OCI-LY1 (cell line): ENCODE results near the gene CDK5RAP3.

Experiments
- H2AFZ ChIP-seq: fragments of 200-600 bp; sonication (generic), shearing (Covaris generic); 2 replicates; pipeline ENCODE4 v1.6.0; 2014; ENCODE audit warnings: antibody characterized with exemption, mild to moderate bottlenecking, low read length
- H3F3A ChIP-seq: fragments of 200-600 bp; sonication (generic), shearing (Covaris generic); 2 replicates; pipeline ENCODE4 v1.6.0; 2014; ENCODE audit warnings: mild to moderate bottlenecking, antibody characterized with exemption, low read length, moderate library complexity; ENCODE audit not compliant: insufficient read depth
- H3K27ac ChIP-seq: fragments of 200-600 bp; sonication (generic); 2 replicates; pipeline ENCODE4 v1.5.1; 2014; ENCODE audit warnings: low read length, mixed run types, mild to moderate bottlenecking, low read depth; ENCODE audit not compliant: poor library complexity, severe bottlenecking
- H3K27me3 ChIP-seq: fragments of 200-600 bp; sonication (generic); 2 replicates; pipeline ENCODE4 v1.6.0; 2014; ENCODE audit warnings: antibody characterized with exemption, mild to moderate bottlenecking, low read length, moderate library complexity; ENCODE audit not compliant: insufficient read depth
- H3K36me3 ChIP-seq: fragments of 200-600 bp; sonication (generic); 2 replicates; pipeline ENCODE4 v1.6.1; 2014; ENCODE audit warnings: mild to moderate bottlenecking, antibody characterized with exemption, low read length, moderate library complexity, mixed read lengths; ENCODE audit not compliant: insufficient read depth
- H3K4me1 ChIP-seq: fragments of 200-600 bp; sonication (generic); 2 replicates; pipeline ENCODE4 v1.5.1; 2014; ENCODE audit warnings: mild to moderate bottlenecking, low read length, moderate library complexity; ENCODE audit not compliant: insufficient read depth, severe bottlenecking
- H3K4me2 ChIP-seq: fragments of 200-600 bp; sonication (generic), shearing (Covaris generic); 2 replicates; pipeline ENCODE4 v1.6.1; 2014; ENCODE audit warnings: low read length
- H3K4me3 ChIP-seq: fragments of 200-600 bp; sonication (generic); 2 replicates; pipeline ENCODE4 v1.5.1; 2014; ENCODE audit warnings: low read length, low read depth, mild to moderate bottlenecking, mixed read lengths; ENCODE audit not compliant: poor library complexity, severe bottlenecking
- H3K79me2 ChIP-seq: fragments of 200-600 bp; shearing (Covaris generic); 2 replicates; pipeline ENCODE4 v1.6.1; 2016; ENCODE audit warnings: mixed run types, low read length, mixed read lengths; ENCODE audit not compliant: insufficient read depth
- H3K9ac ChIP-seq: fragments of 200-600 bp; sonication (generic), shearing (Covaris generic); 2 replicates; pipeline ENCODE4 v1.6.1; 2014; ENCODE audit warnings: mild to moderate bottlenecking, low read length, mixed read lengths
- H3K9me2 ChIP-seq: fragments of 200-600 bp; sonication (generic), shearing (Covaris generic); 2 replicates; pipeline ENCODE4 v1.6.1; 2014; ENCODE audit warnings: low read depth, mild to moderate bottlenecking, low read length, mixed read lengths
- H3K9me3 ChIP-seq: fragments of 200-600 bp; shearing (Covaris generic); 2 replicates; pipeline ENCODE4 v1.6.1; 2014; ENCODE audit warnings: low read length, mixed read lengths
- H4K20me1 ChIP-seq: fragments of 200-600 bp; sonication (generic), shearing (Covaris generic); 2 replicates; pipeline ENCODE4 v1.6.0; 2016; ENCODE audit warnings: mild to moderate bottlenecking, low read length; ENCODE audit not compliant: insufficient read depth
- CTCF ChIP-seq: fragments of 200-600 bp; sonication (generic), shearing (Covaris generic); IDR thresholded peaks from 2 replicates; pipeline ENCODE4 v1.5.1; 2017; ENCODE audit warnings: mild to moderate bottlenecking, antibody characterized with exemption, low read length, moderate library complexity, mixed read lengths
- EZH2 ChIP-seq: fragments of 200-600 bp; sonication (generic), shearing (Covaris generic); IDR thresholded peaks from 2 replicates; pipeline ENCODE4 v1.8.0; 2017; ENCODE audit warnings: borderline replicate concordance, mixed run types, mild to moderate bottlenecking, antibody characterized with exemption, low read length, moderate library complexity, mixed read lengths

CDK5RAP3 gene

GRCh38 chr17:47969930-47970724 lies 786 bp upstream of the CDK5RAP3 start:
- Histone ChIP-seq H2AFZ (peak overlapping the region; percentile 87), H3K9me2 (no peaks in the 10 kb centered on the region), H4K20me1 (no peaks in the 10 kb centered on the region), H3K4me2 (peak overlapping the region; percentile 80), H3K9ac (peak overlapping the region; percentile 54; the same call in 1 of the 2 replicates), H3K27ac (no peak overlapping the region), H3K9me3 (no peaks in the 10 kb centered on the region), H3F3A (no peaks in the 10 kb centered on the region), H3K4me1 (peaks cover 23% of the 10 kb centered on the region), H3K36me3 (peaks cover 17% of the 10 kb centered on the region; the same call in 1 of the 2 replicates), H3K4me3 (peak overlapping the region; percentile 53), H3K79me2 (no peaks in the 10 kb centered on the region), H3K27me3 (no peaks in the 10 kb centered on the region)
- no peak for TF ChIP-seq CTCF
- TF ChIP-seq EZH2, result no peak

- no peaks in the 10 kb centered on the region for H4K20me1 ChIP-seq
- H3K9me3 ChIP-seq, result no peaks in the 10 kb centered on the region
- H3K36me3 ChIP-seq, result peaks cover 42% of the 10 kb centered on the region
- no peak overlapping the region for H3K27ac ChIP-seq
- H2AFZ ChIP-seq, result no peak overlapping the region
- H3K4me3 ChIP-seq, result no peak overlapping the region
- no peak overlapping the region for H3K4me2 ChIP-seq
- no peaks in the 10 kb centered on the region for H3F3A ChIP-seq
- H3K9me2 ChIP-seq, result no peaks in the 10 kb centered on the region
- no peak for TF ChIP-seq CTCF
- H3K27me3 ChIP-seq, result no peaks in the 10 kb centered on the region
- no peak overlapping the region for H3K9ac ChIP-seq
- peaks cover 23% of the 10 kb centered on the region for H3K4me1 ChIP-seq
- H3K79me2 ChIP-seq, result no peaks in the 10 kb centered on the region
Observed at GRCh38 chr17:47973541-47973940, 2.6 kb downstream of the CDK5RAP3 start.

- peaks cover 18% of the 10 kb centered on the region for H3K4me1 ChIP-seq
- H3K27ac ChIP-seq, result no peak overlapping the region
- no peak overlapping the region for H2AFZ ChIP-seq
- no peaks in the 10 kb centered on the region for H3K79me2 ChIP-seq
- H3K9me3 ChIP-seq, result no peaks in the 10 kb centered on the region
- H3K9ac ChIP-seq, result no peak overlapping the region
- no peaks in the 10 kb centered on the region for H3K9me2 ChIP-seq
- H3K36me3 ChIP-seq, result peaks cover 59% of the 10 kb centered on the region
- H3K4me3 ChIP-seq, result no peak overlapping the region
- no peaks in the 10 kb centered on the region for H3K27me3 ChIP-seq
- TF ChIP-seq CTCF, result peak; percentile 18; the same call in 1 of the 2 replicates
- TF ChIP-seq EZH2, result no peak
- H3K4me2 ChIP-seq, result no peak overlapping the region
- H3F3A ChIP-seq, result no peaks in the 10 kb centered on the region
- no peaks in the 10 kb centered on the region for H4K20me1 ChIP-seq
Observed at GRCh38 chr17:47975189-47975822, 4.4 kb downstream of the CDK5RAP3 start.
